ENCODE data around the gene VTA1.

DNA sequence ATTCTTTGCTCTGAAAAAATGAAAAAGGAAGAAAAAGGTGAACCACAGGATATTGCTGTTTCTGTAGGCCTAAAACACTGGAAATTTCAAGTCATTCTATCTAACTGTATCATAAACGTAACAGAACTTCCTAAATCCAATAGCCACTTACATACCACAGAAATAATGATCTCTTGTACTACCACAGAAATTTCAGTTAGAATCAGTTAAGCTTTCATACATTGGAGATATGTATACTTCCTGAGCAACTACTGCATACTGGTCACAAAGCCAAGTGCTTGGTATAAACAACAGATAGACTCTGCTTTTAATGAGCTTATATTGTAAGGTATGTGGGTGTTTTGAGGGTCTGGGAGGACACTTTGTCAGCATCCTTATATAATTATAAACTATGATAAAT lies 38.6 kb downstream of the VTA1 start:
- TF ChIP-seq, protein P1, sequence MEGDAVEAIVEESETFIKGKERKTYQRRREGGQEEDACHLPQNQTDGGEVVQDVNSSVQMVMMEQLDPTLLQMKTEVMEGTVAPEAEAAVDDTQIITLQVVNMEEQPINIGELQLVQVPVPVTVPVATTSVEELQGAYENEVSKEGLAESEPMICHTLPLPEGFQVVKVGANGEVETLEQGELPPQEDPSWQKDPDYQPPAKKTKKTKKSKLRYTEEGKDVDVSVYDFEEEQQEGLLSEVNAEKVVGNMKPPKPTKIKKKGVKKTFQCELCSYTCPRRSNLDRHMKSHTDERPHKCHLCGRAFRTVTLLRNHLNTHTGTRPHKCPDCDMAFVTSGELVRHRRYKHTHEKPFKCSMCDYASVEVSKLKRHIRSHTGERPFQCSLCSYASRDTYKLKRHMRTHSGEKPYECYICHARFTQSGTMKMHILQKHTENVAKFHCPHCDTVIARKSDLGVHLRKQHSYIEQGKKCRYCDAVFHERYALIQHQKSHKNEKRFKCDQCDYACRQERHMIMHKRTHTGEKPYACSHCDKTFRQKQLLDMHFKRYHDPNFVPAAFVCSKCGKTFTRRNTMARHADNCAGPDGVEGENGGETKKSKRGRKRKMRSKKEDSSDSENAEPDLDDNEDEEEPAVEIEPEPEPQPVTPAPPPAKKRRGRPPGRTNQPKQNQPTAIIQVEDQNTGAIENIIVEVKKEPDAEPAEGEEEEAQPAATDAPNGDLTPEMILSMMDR (IDR thresholded peaks at IDR 0.05), result no peak
- TF ChIP-seq, protein P2, sequence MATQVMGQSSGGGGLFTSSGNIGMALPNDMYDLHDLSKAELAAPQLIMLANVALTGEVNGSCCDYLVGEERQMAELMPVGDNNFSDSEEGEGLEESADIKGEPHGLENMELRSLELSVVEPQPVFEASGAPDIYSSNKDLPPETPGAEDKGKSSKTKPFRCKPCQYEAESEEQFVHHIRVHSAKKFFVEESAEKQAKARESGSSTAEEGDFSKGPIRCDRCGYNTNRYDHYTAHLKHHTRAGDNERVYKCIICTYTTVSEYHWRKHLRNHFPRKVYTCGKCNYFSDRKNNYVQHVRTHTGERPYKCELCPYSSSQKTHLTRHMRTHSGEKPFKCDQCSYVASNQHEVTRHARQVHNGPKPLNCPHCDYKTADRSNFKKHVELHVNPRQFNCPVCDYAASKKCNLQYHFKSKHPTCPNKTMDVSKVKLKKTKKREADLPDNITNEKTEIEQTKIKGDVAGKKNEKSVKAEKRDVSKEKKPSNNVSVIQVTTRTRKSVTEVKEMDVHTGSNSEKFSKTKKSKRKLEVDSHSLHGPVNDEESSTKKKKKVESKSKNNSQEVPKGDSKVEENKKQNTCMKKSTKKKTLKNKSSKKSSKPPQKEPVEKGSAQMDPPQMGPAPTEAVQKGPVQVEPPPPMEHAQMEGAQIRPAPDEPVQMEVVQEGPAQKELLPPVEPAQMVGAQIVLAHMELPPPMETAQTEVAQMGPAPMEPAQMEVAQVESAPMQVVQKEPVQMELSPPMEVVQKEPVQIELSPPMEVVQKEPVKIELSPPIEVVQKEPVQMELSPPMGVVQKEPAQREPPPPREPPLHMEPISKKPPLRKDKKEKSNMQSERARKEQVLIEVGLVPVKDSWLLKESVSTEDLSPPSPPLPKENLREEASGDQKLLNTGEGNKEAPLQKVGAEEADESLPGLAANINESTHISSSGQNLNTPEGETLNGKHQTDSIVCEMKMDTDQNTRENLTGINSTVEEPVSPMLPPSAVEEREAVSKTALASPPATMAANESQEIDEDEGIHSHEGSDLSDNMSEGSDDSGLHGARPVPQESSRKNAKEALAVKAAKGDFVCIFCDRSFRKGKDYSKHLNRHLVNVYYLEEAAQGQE (IDR thresholded peaks at IDR 0.05; ENCODE audit: insufficient read depth in 1 of 2, low read depth in 2 of 2, low read length in 1 of 2), result no peak
- no peak for TF ChIP-seq POLR2AphosphoS5 (IDR thresholded peaks at IDR 0.05; ENCODE audit: low read depth, low read length)
- no peak for TF ChIP-seq SIN3A (IDR thresholded peaks at IDR 0.05; ENCODE audit: borderline replicate concordance, insufficient read depth, low read depth, low read length)
- no peak for TF ChIP-seq TCF7L2 (IDR thresholded peaks at IDR 0.05; ENCODE audit: low read depth, low read length)
